ENCODE measurements around the gene HABP2.

Gene HABP2

DNA sequence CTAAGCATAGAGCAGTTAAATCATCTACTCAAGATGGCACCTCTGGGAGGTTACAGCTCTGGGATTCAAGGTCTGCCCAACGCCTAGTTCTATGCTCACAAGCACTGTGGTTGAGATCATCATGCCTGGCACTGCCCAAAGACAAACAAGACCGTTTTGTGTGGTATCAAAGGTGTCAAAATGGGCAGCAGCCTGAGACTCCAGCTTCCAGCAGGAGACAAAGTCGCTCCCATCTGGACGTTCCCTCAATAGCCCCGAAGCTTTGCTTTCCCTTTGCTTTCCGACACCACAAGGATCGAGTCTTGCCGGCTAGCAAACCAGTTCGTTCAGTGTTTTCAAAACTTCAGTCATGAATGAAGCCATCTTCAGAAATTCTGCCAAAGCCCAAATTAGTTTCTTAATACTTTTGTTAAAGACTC, 5.1 kb downstream of the HABP2 start:
- DNase-seq (ENCODE audit: low spot score), result no peak

DNA sequence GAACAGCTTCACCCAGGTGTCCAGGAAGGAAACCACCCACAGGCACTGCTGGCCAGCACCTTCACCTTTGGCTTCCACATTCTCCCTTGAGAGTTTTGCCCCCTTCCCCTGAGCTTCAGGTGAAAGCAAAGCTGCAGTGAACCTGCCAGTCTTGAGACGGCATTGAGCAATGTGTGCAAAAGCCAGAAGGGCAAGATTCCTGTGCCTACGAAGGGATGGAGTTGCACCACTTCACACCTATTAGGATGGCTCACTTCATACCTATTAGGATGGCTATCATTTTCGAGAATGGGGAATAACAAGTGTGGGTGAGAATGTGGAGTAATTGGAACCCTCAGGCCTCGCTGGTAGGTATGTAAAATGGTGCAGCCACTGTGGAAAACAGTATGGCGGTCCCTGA, 7.2 kb downstream of the HABP2 start:
- DNase-seq (ENCODE audit: low spot score), result no peak

DNA sequence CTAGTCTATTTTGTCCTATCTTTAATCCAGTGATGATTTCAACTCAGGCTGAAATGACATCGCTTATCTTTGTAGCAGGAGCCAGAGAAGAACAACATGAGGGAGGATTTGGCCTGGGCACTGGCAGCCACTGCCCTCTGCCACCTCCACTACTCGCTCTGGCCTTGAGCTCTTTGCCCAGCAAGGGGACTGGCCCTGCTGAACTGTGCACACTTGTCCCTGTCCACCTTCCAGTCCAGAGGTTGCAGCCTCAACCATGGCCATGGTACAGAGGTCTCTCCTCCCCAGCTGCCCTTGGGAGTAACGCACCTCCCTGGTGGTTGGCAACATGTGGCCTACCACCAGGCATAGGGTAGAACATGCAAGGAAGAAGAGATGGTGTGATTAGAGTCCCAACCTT, 8.4 kb downstream of the HABP2 start:
- DNase-seq (ENCODE audit: low spot score), result no peak

DNA sequence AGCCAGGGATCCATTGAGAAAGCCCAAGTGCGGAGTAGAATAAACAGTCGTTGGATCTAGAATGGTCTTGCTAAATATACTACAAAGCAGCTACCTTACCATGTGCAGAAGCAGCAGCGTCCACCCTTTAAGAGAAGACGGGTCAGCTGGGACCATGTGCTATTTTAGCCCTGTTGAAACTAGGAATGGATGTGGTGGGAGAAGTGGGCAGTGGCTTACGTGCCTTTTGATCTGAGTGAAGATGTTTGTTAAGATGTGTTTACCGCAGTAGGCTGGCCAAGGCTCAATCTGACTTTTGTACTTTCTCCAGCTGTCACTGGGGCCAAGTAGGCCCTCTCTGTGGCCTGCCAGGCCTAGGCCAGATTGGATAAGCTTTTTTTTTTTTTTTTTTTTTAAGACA, 9.2 kb downstream of the HABP2 start:
- DNase-seq (ENCODE audit: low spot score), result peak; percentile 25

DNA sequence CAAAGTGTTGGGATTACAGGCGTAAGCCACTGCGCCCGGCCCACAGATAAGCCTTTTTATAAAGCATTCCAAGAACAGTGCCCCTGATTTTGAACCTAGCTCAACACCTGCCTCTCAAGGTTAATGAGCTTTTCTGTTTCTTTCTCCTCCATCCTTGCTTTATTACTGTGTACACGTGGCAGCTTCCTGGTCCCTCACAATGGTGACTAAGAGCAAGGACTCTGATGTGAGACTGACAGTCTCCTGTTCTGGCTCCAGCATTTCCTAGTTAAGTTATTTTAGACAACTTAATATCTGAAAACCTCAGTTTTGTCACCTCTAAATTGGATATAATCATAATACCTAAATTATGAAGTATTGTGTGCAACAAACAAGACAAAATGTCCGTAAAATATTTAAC, 9.9 kb downstream of the HABP2 start:
- no peak for DNase-seq (ENCODE audit: low spot score)

DNA sequence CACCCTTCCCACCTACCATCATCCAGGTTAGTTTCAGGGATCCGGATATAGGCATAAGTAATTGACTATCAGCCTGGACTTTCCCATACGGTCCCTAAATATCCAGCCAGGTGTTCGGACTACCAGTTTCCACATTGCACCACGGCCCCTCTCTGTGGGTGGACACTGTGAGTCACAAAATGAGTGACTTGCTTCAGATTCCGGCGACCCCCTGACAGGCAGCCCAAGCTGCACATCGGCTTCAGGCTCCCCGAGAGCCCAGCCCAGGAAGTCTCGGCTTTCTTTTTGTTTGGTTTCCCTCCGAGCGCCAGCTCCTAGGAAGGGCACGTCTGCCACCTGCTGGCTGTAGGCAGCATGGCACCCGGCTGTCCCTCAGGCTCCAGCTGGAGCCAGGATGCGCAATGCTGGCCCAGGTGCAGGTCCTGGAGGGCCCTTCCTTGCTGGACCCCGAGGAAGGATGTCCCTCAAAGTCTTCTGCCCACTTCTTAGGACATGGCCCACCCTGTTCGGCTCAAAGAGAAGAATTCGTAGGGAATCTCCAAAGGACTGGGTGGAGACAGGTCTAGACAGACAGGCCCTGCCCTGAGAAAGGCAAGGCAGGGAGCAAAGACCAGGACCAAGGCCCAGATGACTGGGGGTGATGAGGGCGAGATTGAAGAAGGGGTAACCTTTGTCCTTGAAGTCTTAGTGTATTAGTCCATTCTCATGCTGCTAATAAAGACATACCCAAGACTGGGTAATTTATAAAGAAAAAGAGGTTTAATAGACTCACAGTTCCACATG, 10.6 kb downstream of the HABP2 start:
- peak; percentile 86 for DNase-seq (ENCODE audit: low spot score)

DNA sequence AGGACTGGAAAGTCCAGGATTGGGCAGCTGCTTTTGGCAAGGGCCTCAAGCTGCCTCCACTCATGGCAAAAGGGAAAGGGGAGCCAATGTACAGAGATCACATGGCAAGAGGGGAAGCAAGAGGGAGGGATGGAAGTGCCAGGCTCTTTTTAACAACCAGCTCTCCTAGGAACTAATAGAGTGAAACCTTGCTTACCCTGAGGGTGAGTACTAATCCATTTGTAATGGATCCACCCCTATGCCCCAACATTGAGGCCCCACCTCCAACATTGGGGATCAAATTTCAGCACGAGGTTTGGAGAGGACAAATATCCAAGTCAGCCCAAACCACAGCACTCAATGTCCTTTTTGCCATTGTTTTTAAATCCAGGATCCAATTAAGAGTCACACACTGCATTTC, 12.5 kb downstream of the HABP2 start:
- no peak for DNase-seq (ENCODE audit: low spot score)

DNA sequence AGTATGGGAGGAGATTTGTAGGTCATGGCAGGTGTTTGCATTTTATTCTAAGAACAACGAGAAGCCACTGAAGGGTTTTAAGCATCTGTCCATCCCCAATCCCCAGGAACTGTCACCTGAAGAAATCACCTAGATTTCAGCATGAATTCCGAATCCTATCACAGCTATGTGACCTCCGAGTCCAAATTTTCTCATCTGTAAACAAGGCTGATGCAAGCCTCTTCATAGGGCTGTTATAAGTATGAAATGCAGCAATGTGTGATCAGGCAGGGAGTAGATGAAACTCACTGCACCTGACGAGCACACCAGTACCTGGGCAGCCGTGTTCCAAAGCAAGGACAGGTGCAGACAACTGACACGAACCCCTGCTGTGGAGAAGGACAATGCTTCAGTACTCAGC, 14.0 kb downstream of the HABP2 start:
- DNase-seq (ENCODE audit: low spot score), result no peak

DNA sequence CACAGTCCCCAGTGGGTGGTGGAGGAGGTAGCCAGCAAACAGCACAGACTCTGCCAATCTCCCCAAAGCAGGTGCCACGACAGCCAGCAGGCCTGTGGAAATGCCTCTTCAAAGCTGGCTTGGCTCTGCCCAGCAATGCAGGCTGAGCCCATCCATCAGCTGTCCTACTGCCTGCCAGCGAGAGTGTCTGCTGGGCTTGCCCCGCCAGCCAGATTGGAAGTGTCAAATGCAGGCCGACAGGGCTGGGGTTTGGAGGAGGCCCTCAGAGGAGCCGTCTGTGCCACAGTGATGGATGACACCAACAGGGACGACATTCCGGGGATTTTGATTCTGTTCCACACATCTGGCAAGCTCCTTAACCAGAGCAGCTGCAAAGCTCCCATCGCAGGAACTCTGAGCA, 16.7 kb downstream of the HABP2 start:
- DNase-seq (ENCODE audit: low spot score), result no peak

DNA sequence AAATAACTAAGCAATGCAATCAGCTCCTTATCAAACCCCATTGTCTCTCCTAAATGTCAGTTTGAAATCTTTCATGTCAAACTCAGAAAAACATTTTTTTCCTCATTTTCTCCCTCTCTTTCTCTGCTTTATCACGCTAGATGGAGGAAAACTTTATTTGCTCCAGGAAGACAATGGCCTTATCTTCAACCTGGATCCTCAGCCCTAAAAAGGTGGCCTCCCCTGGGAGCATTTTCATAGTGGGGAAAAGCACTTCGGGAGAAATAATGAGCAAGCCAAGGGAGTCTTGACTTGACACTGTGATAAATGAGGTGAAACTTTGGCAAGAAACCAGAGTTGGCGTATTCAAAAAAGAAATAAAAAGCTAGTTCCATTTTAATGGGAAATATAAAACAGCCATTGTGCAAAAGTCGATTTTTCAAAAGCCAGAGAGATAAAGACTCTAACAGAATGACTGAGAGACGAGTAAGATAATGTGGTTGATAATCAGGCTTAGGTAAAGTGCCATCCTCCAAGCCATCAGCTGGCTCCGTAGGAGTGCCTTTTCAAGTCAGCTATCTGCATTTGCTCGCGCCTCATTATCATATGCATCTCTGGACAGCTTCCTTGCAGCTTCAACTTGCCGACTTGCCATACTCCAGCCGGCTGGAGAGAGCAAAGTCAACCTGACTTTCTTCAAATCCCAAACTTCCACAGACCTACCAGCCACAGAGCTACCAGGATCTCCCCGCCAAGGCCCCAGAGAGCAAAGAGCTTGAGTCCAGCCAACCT, 19.9 kb downstream of the HABP2 start:
- no peak for DNase-seq (ENCODE audit: low spot score)

DNA sequence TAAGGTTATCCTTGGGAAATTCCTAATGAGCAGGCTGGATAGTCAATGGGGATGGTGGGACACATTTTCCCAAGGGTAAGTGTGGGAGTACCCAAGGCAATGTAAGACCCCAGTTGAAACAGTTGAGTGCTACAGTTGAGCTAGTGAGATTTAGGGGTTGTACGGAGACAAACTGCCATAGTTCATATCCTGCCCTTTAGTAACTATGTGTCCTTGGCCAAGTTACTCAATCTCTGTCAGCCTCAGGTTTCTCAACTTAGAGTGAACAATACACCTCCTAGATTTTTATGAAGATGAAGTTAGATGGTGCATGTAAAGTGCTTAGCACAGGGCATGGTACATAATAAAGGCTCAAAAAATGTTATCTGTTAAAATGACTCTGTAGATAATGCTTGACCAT, 20.5 kb downstream of the HABP2 start:
- DNase-seq (ENCODE audit: low spot score), result no peak

DNA sequence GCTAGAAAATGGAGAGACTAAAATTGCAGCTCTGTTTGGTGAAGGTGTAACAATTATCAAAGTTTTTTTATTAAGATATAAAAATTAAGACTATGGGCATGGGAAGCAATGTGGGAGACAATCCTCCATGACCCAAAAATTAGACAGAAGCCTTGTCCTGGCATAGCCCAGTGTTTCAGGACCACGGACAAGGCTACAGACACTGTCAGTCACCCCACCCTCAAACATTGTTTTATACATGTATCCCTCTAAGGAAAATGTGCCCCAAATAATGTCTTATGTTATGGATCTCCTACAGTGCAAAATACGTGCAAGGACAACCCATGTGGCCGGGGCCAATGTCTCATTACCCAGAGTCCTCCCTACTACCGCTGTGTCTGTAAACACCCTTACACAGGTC, 24.0 kb downstream of the HABP2 start:
- peak; percentile 52 for DNase-seq (ENCODE audit: low spot score)

DNA sequence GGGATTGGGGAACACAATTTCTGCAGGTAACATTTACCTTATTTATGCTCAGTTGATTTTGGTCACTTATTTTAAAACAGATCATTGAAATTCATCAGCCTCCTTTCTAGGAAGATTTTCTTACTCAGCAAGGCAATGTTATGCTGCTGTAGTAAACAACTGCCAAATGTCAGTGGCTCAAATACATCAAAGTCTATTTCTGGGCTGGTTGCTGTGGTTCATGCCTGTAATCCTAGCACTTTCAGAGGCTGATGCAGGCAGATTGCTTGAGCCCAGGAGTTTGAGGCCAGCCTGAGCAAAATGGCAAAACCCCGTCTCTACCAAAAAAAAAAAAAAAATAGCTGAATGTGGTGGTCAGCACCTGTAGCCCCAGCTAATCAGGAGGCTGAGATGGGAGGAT, 25.9 kb downstream of the HABP2 start:
- DNase-seq (ENCODE audit: low spot score), result no peak

DNA sequence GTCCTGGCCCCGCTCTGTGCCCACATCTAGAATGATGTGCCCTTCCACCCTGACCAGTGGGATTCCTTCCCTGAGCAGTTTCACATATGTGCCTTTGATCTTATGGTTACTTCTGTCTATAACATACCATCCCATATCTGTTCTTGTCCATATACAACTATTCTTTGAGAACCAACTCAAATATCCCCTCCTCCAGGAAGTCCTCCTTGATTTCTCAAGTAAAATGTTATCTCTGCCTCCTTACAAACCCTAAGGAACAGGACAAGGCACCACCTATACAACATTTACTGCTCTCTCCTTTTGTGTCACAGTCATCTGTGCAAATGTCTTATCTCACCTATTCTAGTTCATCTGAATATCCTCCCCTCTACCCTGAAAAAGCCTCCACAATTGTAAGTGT, 28.2 kb downstream of the HABP2 start:
- no peak for DNase-seq (ENCODE audit: low spot score)

DNA sequence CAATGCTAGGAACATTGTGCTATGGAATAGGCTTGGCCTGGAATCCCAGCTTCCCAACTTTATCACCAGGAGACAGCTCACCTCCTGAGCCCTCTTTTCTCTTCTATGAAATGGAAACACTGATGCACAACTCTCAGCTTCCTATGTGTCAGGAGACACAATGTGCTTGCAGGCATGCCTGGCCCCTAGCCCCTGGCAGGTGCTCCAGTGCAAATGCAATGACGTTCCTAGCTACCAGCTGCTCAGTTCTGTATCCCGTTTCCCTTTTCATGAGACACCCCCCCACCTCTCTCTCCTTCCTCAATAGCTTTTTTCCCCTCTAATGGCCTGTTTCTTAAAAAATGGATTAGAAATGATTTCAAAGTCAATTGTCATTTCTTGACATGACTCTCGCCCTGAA, 30.7 kb downstream of the HABP2 start:
- no peak for DNase-seq (ENCODE audit: low spot score)

DNA sequence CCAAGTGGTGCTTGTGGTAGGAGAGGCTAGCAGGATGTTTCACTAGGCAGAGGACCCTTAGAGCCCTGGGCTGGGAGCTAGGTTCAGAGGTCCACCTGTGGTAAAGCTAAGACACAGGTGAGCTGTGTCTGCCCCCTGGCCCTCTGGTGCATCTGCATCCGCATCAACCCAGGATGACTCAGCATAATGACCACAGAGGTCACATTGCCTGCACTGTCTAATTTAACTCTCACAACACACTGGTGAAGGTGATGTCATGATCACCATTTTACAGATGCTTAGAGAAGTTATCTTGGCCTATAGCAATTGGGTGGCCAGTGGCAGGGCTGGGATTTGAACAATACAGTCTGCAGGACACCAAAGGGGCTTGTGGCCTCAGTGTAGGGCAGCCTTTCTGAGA, 33.1 kb downstream of the HABP2 start:
- DNase-seq (ENCODE audit: low spot score), result no peak

DNA sequence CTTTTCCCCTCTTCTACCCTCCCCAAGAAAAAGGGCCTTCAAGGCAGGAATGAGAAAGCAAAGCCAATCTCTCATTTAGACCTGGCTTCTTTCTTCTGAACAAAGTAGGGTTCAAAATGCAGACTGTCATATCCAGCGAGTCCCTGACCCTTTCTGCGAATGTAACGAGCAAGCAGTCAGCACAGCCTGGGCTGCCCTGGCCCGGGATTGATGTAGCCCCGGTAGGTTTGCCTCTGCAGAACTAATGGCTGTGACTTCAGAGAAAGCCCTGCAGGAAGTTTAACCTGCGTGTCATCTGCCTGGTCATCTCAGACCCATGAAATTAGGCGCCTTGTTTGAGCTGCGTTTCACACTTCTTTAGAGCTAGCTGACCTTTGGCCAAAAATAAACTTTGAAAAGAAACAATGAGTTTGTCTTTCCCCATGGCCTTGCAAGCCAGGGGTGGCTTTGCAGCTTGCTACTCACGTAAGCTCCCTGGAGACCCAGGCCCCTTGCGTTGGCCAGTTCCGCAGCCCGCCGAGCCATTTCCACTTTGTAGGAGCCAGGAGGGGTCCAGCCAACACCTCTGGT, 36.4 kb downstream of the HABP2 start:
- DNase-seq (ENCODE audit: low spot score), result no peak

DNA sequence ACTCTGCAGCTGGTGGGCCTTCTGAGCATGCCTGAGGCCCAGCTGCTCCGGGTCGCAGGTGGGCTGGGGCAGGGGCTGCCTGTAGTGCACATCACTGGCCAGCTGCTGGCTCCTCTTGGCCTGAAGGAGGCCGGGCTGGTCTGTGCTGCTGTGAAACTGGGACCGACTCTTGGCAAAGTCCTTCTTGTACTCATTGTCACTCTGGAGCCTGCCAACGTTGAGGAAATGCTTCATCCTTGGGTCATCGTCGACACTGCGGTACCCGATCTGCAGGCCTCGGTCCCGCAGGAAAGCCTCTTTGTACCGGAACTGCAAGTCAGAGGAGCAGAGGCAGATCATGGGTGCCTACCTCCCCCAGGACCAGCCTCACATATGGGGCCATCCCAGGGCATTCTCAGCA, 37.7 kb downstream of the HABP2 start:
- no peak for DNase-seq (ENCODE audit: low spot score)

DNA sequence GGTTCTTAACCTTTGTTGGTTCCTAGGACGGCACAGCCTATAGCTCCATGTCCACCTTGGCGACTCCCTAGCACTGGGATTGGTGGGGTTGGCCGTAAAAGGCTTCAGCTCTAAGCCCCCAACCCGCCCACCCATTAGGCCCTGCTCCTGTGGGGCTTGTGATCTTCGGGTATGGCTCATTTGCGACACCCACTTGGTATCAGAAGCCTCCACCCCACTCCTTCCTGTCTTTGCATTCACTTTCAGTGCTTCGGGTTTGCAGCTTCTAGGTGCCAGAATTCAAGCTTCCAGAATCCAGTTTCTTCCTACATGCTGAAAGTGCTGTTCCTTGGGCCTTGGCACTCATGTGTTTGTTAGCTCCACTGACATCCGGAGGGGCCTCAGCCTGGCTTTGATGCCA, 39.5 kb downstream of the HABP2 start:
- no peak for DNase-seq (ENCODE audit: low spot score)

DNA sequence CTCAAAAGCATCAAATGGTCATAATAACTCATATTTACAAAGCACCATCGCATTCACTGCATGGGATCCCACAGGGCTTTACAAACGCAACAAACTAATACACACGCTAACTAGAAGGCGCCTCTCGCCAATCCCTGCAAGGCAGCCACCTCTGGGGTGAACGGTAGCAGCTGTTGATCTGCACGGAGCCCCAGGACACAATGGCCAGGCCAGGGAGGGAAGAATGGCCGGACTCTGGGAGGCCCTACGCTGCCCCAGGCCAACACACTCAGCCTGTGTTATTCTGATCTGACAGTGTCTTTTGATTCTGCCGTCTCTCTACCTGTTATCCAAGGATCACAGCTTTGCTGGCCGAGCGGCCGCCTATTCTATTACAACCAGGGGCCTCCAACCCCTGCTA, 41.8 kb downstream of the HABP2 start:
- DNase-seq (ENCODE audit: low spot score), result no peak

DNA sequence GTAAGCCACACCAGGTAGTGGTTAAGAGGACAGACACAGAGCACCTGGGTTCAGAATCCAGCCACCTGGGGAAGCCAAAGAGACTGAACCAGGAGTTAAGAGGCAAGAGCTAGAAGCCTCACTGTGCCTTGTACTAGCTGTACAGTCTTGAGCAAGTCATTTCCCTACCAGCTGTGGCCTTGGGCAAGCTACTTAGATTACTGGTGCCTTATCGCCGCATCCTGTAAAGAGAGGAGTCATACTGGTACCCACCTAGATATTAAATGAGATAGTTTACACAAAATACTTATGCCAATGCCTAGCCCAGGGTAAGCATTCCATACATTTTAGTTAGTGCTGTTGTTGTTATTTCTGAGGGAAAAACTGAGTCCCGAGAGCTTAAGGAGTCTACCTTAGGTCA, 47.7 kb downstream of the HABP2 start:
- DNase-seq (ENCODE audit: low spot score), result no peak

DNA sequence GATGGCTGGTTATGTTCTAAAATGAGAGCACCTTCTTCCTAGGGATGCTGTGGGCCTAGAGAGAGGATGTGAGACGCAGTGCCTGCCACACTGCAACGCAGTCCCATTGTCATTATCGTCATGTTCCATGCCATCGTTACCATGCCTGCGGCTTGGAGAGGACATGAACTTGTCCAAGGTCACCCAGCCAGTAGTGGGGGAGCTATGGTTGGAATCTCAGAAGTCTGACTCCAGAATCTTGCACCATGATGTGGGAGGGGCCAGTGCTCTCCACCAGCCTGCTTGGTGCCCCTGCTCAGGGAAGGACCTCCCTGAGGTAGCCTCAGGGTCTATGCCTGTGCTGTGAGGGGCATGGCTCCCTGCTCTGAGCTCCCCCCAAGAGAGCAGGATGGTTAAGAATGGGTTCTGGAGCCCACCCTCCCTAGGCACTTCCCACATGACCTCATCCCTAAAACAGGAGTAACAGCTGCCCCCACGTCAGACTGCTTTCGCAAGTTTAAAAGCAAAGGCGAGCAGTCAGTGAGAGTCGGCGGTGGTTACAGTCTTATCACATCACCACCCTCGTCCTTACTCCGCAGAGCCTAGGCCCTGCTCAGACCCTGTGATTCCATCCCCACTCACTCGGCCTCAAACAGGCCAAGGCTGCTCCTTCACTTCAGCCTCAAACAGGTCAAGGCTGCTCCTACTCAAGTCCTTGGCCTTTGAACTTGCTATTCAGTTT, 50.4 kb downstream of the HABP2 start:
- DNase-seq (ENCODE audit: low spot score), result no peak

DNA sequence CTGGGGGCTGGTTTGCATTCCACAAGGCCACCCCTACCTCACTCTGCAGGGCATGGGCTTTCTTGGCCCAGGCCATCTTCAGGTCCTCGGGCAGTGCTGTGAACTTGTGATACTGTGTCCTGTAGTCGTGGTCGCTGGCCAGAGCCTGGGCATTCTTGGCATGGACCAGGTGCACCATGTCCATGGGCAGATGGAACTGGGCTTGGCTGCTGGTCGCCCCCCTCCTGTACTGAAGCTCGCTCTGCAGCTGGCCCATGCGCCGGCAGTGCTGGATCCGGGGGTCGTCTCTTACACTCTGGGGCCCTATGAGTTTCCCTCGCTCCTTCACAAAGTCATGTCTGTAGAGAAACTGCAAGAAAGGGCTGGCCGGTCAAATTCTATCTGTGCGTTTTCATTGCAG, 51.7 kb downstream of the HABP2 start:
- DNase-seq (ENCODE audit: low spot score), result no peak
